ENCODE results near the gene HMOX1.
A peak's percentile ranks its signal among the peaks of the same experiment; 100 is the strongest.

Gene HMOX1

DNA sequence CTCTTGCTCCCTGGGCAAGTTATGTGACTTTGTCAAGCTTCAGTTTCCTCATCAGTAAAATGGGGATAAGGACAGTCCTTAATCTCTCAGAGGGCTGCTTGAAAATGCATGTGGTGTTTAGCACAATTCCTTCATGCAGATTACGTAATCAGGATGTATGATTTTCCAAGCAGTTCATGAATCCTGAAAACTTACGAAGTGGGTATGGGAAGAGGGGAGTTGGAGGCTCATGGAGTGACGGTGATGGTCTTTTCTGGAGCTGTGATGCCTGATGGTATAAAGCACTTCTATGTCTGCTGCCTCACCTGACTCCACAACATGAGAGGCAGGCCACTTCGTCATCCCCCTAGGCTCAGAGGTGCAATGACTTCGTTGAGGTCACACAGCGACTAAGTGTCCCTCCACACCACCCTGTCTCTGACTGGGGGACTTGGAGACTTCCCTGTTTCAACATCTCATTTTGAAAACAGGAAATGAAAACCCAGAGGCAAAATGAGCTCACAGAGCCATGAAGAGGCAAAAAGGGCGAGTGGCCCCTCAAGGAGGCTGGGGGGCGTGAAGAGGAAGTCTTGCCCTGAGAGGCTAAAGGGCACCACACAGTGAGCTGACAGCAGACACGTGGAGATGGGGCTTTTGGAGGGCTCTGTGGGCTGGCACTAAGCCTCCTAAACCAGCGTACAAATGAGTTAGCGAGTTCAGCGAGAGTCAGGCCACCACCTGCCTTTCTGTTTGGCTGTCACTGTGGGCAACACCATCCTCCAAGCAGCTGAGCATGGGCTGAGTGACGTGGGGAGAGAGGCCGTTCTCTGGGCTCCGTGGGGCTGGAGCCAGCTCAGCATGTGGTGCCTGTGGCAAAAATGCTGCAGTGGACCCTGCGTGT lies 29.1 kb downstream of the HMOX1 start:
- DNase-seq: no peak

DNA sequence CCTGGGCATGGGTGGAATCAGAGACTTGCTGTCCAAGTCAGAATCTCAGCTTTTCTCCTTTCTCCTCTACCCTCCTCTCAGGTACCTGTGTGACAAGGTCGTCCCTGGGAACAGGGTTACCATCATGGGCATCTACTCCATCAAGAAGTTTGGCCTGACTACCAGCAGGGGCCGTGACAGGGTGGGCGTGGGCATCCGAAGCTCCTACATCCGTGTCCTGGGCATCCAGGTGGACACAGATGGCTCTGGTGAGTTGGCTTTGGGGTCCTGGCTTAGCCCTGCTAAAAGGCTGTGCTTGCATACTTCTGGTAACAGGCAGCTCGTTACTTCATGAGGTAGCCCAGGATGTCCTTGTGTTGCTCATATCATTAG lies 29.8 kb downstream of the HMOX1 start:
- DNase-seq: no peak

DNA sequence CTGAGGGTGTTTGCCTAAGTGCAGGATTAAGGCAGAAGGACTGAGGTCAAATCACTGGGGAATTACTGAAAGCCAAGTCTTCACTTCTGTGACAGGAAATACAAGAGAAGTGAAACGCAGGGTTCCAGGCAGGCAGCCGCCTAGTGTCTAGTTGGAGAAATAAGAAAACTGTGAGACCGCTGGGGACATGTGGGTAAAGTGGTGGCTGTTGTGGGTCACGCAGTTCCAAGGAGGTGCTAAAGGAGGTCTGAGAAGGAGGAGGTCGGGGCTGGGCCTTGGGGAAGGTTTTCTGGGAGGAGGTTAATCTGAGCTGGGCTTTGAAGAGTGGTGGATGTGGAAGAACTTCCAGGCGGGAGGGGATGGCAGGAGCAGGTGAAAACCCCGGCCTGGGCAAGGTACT lies 30.2 kb downstream of the HMOX1 start:
- no peak for DNase-seq

DNA sequence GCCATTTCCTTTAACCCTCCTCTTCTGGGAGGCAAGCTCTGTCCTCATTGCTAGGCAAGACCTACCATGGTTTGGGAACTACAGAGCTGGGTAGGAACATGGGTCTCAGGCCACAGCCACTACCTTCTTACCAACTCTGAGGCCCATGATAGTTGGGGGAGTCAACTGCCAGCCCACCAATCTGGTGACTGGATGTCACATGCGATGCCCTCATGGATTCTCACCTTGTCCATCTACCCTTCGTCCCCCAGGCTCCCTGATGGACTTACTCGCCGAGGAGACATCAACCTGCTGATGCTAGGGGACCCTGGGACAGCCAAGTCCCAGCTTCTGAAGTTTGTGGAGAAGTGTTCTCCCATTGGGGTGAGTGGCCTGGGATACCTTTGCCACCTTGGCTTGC lies 32.7 kb downstream of the HMOX1 start:
- no peak for DNase-seq

DNA sequence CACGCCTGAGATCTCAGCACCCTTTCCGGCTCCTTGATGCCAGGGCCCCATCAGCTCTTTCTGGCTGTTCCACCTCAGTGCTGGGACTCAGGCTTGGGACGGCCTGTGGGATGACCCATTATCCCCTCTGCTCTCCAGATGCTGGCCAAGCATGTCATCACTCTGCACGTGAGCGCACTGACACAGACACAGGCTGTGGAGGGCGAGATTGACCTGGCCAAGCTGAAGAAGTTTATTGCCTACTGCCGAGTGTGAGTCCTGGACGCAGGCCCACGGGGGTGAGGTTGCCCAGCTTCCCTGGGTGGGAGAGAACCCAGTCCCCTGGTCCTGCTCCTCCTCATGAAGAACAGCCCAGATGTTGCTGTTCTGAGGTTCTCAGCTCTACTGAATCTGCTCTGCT lies 36.7 kb downstream of the HMOX1 start:
- no peak for DNase-seq

DNA sequence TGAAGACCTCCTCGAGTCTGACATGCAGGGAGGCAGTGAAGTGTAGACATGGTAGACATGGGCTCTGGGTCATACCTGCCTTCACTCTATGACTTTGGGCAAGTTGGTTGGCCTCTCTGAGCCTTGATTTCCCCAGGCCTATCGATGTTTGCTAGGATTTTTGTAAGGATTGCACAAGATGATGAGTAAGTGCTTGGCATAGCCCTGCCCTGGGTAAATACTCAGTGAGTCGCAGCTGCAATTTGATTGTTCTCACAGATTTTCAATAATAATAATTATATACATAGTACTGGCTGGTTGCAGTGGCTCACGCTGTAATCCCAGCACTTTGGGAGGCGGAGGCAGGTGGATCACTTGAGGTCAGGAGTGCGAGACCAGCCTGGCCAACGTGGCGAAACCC lies 37.2 kb downstream of the HMOX1 start:
- no peak for DNase-seq

DNA sequence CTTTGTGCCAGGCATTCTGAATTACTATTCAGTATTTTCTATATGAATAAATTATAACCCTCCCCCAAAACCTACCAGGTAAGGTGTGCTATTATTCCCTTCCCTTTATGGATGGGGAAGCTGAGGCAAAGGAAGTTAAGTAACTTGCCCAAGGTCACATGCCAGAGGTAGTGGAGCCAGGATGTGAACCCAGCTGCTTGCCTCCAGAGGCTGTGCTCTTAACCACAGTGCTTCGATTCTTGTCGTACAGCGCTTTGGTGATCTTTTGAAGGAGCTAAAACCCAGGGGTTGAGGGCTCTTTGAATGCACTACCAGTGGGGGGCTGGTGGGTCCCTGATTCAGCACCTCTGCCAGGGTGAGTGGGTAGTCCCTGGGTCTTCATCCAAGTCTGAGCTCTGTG lies 37.8 kb downstream of the HMOX1 start:
- DNase-seq: no peak

DNA sequence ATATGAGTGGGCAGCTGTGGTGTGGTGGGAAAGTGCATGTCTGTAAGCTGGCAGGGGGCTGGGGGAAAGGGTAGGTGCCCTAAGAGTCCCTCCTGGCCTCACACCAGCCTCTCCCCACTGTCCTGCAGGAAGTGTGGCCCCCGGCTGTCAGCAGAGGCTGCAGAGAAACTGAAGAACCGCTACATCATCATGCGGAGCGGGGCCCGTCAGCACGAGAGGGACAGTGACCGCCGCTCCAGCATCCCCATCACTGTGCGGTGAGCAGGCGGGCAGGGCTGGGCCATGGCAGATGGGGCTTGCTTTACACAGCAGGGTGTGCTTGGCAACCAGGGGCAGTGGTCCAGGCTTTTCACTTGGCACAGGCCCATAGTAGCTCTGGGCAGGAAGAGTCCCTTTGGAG lies 38.9 kb downstream of the HMOX1 start:
- no peak for DNase-seq

DNA sequence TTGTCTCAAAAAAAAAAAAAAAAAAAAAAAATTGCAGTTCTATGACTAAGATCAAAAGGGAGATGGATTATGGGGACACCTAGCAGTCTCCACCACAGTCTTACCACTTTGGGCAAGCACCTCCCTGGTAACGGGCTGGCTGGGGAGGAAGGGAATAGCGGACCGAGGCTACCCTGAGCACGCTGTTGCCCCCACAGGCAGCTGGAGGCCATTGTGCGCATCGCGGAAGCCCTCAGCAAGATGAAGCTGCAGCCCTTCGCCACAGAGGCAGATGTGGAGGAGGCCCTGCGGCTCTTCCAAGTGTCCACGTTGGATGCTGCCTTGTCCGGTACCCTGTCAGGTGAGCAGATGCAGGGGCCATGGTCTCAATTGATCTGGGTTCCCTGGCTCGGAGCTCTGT lies 40.2 kb downstream of the HMOX1 start:
- DNase-seq: no peak

DNA sequence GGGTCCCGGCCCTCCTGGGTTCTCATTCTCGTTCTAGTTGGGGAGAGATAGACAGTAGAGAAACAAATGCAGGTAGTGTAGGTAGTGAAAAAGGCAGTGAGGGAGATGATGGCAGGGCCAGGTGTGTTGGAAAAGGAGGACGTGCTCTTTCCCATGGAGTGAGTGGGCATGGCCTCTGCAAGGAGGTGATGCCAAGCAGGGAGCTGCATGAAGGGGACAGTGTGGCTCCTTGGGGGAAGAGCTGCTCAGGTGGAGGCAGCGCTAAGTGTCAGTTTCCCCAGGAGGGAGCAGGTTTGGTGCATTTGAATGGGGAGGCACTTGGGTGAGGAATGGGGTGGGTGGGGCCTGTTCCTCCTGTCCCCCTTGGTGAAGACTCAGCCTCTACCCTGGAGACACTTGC lies 41.2 kb downstream of the HMOX1 start:
- DNase-seq: no peak

DNA sequence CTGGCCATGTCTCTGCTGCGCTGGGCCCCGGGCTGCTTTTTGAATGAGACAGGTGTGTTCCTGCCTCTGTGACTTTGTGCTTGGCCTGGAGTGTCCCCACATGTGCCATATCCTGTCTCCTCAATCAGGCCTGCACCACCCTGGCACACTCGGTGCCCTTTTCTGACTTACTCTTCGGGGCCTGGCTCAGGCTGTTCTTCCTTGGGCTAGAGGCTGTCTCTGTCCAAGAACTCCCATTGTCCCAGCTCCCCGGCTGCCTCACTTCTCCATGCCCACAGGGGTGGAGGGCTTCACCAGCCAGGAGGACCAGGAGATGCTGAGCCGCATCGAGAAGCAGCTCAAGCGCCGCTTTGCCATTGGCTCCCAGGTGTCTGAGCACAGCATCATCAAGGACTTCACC lies 42.0 kb downstream of the HMOX1 start:
- DNase-seq: no peak

DNA sequence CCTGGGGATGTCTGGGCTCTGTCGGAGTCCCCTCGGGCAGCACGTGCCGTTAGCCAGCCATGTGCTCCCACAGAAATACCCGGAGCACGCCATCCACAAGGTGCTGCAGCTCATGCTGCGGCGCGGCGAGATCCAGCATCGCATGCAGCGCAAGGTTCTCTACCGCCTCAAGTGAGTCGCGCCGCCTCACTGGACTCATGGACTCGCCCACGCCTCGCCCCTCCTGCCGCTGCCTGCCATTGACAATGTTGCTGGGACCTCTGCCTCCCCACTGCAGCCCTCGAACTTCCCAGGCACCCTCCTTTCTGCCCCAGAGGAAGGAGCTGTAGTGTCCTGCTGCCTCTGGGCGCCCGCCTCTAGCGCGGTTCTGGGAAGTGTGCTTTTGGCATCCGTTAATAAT lies 43.2 kb downstream of the HMOX1 start:
- no peak for DNase-seq

DNA sequence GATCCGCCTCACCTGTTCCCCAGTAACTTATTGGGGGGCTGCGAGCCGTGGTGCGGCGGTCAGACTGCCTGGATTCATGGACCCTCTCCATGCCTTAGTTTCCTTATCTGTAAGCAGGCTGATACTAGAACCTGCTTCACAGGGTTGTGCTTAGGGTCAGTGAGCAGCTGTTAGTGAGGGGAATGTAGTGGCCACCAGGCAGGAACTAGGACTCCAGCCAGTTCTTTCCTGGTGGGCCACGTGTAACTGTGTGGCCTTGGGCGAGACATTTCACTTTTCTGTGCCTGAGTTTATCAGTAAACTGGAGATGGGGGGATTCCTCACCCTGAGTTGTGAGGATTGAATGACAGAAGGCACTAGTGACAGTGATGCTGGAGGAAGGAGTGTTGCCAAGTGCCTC lies 43.9 kb downstream of the HMOX1 start:
- DNase-seq: no peak

DNA sequence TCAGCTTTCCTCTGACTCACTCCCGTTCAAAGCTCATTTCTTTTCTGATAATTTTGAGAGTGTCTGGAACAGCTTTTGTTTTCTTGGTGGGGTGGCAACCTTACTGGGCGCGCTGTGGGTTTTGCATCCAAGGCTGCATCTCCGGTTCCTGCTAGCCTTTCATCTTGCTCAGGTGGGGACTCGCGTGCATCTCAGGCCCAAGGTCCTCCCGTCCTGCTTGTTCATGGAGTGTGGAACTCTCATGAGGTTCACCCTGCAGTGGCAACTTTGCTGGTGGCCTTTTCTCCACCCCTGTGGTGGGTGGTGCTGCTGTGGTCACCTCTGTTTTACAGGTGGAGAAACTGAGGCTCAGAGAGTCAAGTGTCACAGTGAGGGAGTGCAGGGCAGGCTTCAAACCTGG lies 44.6 kb downstream of the HMOX1 start:
- DNase-seq: no peak

DNA sequence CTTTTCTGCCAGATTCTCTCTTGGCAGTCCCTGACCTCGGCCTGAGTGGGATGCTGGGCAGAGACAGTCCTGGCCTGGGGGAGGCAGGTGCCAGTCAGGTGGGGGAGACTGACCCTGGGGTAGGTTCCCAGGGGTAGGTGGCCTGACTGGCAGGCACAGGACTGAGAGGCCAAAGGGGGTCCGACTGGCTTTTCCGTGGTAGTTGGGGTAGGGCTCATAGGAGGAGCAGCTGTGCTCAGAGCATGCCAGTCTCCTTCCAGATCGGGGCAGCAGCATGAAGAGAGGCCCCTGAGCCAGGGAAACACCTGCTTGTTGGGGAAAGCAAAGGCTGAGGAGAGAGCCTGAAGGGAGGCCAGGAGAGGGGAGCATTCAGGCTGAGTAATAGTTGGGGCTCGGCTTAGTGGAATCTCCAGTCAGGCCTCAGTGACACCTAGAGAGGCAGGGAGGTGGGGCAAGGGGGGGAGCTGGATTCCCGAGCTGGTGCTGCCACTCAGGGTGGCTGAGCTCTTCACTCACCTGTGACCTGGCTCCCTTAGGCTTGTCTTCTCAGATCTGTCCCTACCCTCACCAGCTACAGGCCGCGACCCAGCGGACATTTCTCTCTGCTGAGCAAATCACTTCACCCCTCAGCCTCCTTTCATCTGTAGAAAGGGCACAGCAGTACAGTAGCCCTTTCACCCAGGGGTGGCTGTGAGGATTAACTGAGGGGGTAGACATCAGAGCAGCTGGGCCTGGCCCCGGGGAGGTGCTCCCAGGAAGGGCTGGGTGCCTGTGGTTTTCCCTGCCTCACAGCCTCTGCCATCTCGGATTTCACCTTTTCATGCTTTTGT lies 45.3 kb downstream of the HMOX1 start:
- no peak for DNase-seq

DNA sequence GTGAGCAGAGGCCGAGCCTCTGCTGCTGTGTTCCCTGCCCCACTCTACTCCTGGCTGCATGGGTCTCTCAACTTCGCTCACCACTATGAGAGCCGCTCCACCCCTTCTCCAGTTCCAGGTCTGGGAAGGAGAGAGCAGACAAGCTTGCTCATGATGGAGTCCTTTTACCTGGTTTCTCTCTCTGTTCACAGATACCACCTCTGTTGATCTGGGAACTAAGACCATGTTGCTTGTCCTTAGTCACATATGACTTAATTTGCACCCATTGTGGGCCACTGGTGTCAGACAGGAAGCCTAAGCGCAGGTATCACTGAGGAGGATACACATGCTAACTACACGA lies 45.9 kb downstream of the HMOX1 start:
- DNase-seq: no peak

DNA sequence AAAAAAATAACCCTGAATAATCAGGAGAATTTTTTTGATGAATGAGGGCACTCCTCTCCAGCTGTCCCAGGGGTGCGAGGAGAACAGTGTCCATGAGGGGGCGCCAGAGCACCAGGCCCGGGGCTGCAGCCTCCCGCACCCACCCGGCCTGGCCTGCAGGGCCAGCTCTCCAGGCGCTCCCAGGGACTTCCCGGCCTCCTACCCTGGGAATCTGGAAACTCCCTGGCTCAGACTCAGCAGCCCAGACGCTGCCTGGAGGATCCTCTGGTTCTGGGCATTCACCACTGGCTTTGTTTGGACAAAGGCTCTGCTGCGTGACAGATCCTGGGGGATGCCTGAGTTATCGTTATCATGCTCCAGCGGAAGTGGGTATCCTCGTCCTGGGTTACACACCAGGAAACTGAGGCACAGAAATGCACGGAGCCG lies 50.0 kb downstream of the HMOX1 start:
- peak; percentile 51 for DNase-seq

DNA sequence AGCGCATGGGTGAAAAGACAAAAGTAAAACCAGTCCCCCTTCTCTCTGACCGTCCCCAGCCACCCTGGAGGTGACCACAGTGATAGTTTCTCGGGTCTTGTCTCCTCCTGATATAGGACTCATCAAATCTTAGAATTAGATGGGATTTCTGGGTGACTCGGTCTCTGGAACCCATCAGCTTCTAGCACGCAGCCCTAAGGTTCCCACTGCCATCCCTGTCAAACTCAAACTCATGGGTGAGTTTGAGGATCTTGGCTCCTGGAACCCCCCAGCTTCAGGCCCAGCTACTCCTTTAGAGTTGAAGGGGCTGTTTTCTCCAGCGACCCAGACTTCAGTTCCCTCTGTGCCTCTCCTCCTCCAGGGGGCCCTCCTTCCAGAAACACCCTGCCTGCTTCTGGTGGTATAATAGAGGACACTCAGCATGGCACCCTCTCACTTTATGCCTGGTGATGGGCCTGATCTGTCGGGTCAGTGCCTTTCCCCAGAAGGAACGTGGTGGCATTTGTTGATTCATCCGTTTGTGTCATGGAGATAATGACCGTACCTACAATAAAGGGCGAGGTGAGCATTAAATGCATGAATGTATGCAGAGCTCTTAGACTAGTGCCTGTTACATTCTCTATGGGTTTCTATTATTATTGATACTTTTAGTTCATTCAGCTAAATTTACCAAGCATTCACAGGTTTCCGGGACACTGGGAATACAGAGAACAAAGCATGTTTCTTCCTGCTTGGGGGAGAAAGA lies 50.8 kb downstream of the HMOX1 start:
- no peak for DNase-seq

DNA sequence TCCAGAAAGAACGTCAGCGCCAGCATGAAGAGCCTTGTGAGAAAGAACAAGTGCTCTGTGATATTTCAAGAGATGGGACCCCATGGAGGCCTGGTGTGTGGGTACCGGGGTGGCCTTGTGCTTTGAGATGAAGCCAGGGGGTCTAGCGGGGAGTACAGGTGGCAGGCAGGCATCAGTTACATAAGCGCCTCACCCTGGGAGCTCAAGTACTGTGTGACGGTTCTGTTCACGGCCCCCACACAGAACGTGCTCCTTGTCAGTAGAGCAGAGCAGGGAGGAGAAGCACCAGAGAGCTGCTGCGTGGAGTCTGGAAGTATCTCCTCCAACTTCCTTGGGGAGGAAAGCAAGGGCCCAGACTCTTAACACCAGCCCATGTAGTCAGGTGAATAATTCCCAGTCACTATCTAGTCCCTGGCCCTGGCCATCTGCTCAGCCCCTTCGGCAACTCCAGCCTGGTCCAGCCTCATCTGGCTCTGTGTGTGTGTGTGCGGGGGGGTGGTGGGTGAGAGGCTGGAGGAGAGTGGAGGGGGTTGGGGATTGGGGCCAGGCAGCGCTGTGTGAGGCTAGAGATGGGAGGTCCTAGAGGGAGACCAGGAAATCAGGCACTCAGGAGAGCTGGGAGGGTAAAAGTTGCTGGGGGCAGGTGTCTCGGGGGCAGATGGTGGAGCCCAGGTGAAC lies 51.5 kb downstream of the HMOX1 start:
- DNase-seq: no peak

DNA sequence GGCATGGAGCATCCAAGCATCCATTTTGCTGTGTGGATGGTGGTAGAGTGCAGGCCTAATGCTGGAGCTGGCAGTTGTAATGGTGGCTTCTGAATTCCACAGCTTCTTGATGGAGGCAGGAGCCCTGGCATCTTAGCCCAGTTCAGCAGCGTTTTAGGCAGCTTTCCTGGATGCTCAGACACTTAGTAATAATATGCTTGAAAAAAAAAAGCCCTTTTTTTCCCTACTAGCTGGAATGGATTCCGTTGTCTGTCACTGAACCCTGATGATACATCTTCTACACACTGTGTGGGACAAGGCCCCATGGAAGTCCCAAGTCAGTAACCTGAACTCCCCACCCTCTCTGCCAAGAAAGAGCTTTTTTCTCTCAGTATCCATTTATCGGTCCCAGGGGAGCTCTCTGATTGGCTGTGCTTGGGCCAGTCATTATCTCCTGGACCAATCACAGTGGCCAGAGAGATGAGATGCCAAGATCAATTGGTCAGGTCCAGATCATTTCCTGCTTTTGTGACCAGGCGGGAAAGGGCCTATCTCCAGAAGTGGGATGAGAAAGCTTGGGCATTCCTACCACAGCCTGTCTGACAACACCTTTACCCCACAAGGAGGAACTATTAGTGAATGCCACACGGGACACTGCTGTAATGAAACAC lies 53.3 kb downstream of the HMOX1 start:
- DNase-seq: no peak

DNA sequence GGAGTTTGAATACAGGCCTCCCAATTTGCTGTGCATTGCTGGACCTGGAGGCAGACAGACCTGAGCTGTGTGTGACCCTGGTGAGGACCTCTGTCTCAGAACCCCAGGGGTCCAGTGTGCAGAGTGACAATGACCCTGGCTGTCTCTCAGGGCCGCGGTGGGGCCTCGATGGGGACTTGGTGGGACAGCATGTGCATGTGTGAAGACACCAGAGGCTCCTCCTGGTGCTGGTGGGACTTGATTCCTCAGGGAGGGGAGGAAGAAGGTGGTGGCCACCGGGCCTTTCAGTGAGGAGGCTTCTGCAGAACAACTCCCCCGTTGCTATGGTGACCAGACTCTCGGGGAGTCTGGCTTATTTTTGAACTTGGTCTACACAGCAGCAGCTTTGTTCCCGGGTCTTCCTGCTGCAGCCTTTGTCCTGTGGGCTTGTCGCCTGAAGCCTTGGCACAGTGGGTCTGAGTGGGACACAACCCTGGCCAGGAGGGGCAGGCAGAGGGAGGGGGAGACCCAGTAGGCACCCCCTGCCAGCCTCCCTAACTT lies 54.4 kb downstream of the HMOX1 start:
- DNase-seq: no peak

DNA sequence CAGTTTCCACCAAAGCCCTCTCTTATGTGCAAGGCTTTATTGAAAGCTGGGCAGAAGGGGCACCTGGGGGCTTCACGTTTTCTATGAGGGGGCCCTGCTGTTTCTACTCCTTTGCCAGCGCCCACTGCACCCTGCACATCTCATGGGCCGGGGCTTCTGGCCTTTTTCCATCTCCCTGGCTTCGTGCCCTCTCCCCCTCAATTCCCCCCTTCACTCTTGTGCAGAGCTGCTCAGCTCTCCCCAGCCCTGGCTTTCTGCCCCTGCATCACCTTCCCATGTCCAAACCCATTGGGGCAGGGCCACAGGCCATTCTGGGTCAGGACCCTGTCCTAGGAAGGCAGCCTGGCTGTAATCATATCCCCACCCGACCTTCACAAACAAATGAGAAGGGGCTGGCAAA lies 55.5 kb downstream of the HMOX1 start:
- DNase-seq: peak; percentile 30
